ENCODE results near the gene ADSS2. TPM values are rescaled to one million over a fixed set of nuclear protein-coding genes. Genes with fewer than 3 reads are reported as not detected.

Gene ADSS2
- total and polyA plus RNA-seq, 2 experiments from 2014 or later: 55.1 to 101 TPM

- no peak for TF ChIP-seq ZNF462 (CRISPR knock-in tag; IDR thresholded peaks at IDR 0.05)
- no peak for TF ChIP-seq POLR2AphosphoS5 (IDR thresholded peaks at IDR 0.05; ENCODE audit: low read depth)
- no peak for TF ChIP-seq CREB1 (CRISPR knock-in tag; IDR thresholded peaks at IDR 0.05; ENCODE audit: low read depth)
- TF ChIP-seq EZH2phosphoT487 (IDR thresholded peaks at IDR 0.05; ENCODE audit: unreplicated experiment): no peak
- TF ChIP-seq JUNB (IDR thresholded peaks at IDR 0.05; ENCODE audit: unreplicated experiment): no peak
Observed at GRCh38 chr1:244444854-244445253, 6.9 kb downstream of the ADSS2 start (continued).

GRCh38 chr1:244442850-244443249 lies 8.9 kb downstream of the ADSS2 start:
- Mint-ChIP-seq H3K36me3 (ENCODE audit: low read depth) (peaks cover 7% of the 10 kb centered on the region; the same call in 2 of the 3 replicates), H3K4me3 (no peak overlapping the region), H3K27me3 (ENCODE audit: insufficient read depth, low read depth, poor library complexity) (peaks cover 5% of the 10 kb centered on the region), H3K9me3 (no peaks in the 10 kb centered on the region), H3K4me1 (peaks cover 49% of the 10 kb centered on the region), H3K27ac (no peak overlapping the region)
- no peaks in the 10 kb centered on the region for H3K36me3 ChIP-seq (ENCODE audit: insufficient read depth)
- no peaks in the 10 kb centered on the region; the same call in 1 of the 2 replicates for H4K20me1 ChIP-seq (replicated peaks; ENCODE audit: insufficient read depth)
- H3K4me2 ChIP-seq: no peak overlapping the region
- no peak overlapping the region for H2AFZ ChIP-seq
- ATAC-seq (no peak), DNase-seq (ENCODE audit: low spot score) (no peak)
- H3K27ac ChIP-seq (ENCODE audit: low read depth): no peak overlapping the region
- TF ChIP-seq ZNF462 (CRISPR knock-in tag; IDR thresholded peaks at IDR 0.05) (no peak), ETS1 (IDR thresholded peaks at IDR 0.05) (no peak), CREB1 (CRISPR knock-in tag; IDR thresholded peaks at IDR 0.05; ENCODE audit: low read depth) (no peak), CTCF (conservative IDR thresholded peaks at IDR 0.05; ENCODE audit: low read depth in 2 of 2) (no peak)
- no peaks in the 10 kb centered on the region for H3F3A ChIP-seq (replicated peaks; ENCODE audit: low read depth)
- no peaks in the 10 kb centered on the region for H3K27me3 ChIP-seq (ENCODE audit: insufficient read depth)
- H3K79me2 ChIP-seq (replicated peaks; ENCODE audit: insufficient read depth): peaks cover 98% of the 10 kb centered on the region
- peaks cover 51% of the 10 kb centered on the region for H3K4me1 ChIP-seq (ENCODE audit: insufficient read depth)
- no peaks in the 10 kb centered on the region for H3K9me2 ChIP-seq (ENCODE audit: insufficient read depth)
- no peak overlapping the region for H3K4me3 ChIP-seq

Data from GM23338 (cell line).